Hindlimb muscle (tissue), 1 donor: ENCODE data around the gene ANGEL2. TPM values are rescaled to one million over a fixed set of nuclear protein-coding genes. Genes with fewer than 3 reads are reported as not detected.
"Not testable (repeated sequence)": the region's sequence is repeated elsewhere in the genome, so short reads cannot be mapped to it uniquely, and the experiment has no call there.

ENCODE experiments used
- DNase-seq: peaks from one replicate; pipeline ENCODE4 v3.0.0-alpha.2; 2013
- polyA plus RNA-seq: library from polyadenylated mRNA; unstranded; fragments of 120-200 nt; gene quantifications from one replicate; pipeline ENCODE4 v1.2.1, GENCODE V29; 2013; ENCODE audit not compliant: insufficient read length

Gene ANGEL2
- polyA plus RNA-seq: 31.9 TPM

DNA sequence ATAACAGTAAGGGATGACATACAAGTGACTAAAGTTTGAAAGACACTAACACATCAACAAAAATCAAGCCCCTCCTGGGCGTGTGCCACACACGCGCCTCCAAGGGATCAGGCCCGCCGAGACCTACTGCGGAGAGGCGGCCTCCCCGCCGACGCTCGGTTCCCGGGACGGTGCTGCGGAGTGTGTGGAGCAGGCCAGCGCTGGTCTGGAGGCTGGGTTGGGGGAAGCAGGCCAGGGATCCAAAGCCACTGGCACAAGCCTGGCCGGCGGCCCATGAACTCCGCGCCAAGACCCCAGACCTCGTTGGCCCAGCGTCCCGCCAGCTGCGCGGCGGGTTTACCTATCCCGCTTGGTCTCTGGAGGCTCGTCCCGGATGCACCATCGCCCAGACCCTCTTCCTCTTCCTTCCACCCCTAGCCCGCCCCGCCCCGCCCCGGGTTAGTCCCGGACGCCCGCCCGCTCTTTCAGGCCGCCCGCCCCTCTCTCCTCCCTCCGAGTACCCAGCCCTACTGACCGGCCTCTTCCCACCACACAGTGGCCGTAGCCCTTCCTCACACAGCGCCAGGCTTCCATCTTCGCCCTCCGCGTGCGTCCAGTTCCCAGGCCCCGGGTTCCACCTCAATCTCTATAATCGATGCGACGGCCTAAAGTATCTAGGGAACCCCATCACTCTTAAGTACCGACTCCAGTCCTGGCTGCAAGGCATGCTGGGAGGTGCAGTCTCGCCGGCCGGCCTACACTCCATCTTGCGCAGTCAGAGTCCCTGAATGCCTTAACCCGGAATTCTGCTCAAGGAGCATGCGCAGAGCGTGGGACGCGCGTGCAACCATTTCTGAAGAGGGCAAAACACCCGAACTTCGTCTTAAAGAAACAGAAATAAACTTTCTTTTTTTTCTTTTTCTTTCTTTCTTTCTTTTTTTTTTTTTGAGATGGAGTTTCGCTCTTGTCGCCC is at the start of gene ANGEL2:
Gene ANGEL2, minus strand, starts transcription at position 769 of the 952 bp plus-strand sequence. Its CDS starts 196 bp downstream, at position 573.
- peak; percentile 99 for DNase-seq

DNA sequence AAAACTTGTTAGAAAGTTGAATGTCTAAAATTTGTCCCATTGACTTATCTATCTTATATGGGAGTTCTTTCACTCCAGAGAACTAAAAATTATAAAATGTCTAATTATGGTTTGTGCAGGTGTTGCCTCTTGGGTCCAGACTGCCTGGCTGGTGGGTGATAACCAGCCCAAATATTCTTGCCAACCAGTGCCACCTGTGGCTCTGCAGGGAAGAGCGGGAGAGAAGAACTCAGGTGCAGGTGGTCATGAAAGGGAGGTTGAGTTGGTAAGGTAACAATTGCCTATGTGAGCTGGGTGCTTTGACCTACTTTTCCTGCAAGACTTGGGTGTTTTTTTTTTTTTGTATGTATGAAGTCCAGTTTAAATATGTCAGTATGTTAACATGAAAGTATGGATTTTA is 45.6 kb upstream of the ANGEL2 start:
- no peak for DNase-seq

DNA sequence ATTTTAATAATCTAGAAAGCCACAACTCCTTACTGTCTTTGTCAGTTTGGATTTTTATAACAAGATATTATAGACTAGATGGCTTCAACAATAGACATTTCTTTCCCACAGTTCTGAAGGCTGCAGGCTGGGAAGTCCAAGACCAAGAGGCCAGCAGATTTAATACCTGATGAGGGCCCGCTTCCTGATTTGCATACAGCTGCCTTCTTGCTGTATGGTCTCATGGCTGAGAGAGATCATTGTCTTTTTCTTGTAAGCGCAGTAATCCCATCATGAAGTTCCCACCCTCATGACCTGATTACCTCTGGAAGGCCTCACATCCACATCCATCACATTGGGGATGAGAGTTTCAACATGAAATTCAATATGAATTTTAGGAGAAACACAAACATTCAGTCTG is 45.2 kb upstream of the ANGEL2 start:
- DNase-seq: no peak

DNA sequence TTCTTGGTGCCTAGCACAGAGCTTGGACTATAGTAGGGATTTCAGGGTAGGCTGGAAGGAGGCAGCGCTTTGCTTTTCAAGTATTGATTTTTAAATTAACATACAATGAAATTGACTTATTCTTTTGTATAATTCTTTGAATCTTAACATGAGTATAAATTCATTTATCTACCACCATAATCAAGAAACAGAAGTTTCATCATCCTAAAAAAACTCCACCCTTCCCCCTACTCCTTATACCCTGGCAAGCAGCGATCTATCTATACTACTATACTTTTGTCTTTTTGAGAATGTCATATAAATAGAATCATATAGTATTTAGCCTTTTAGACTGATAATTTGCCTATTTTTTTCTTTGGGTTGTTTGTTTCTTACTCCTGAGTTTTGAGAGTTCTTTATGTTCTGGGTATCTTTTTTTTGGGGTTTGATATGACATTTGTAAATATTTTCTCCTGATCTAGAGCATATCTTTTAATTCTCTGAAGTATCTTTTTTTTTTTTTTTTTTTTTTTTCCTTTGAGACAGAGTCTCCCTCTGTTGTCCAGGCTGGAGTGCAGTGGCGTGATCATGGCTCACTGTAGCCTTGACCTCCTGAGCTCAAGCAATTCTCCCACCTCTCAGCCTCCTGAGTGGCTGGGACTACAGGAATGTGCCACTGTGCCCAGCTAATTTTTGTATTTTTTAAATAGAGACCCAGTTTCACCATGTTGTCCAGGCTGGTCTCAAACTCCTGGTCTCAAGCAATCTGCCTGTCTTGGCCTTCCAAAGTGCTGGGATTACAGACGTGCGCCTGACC is 41.8 kb upstream of the ANGEL2 start:
- DNase-seq: no peak

- no peak for DNase-seq
These were observed 40.1 kb upstream of the ANGEL2 start for GRCh38 chr1:213055767-213056166.

GRCh38 chr1:213054733-213055591 is 39.3 kb upstream of the ANGEL2 start:
- no peak for DNase-seq

DNA sequence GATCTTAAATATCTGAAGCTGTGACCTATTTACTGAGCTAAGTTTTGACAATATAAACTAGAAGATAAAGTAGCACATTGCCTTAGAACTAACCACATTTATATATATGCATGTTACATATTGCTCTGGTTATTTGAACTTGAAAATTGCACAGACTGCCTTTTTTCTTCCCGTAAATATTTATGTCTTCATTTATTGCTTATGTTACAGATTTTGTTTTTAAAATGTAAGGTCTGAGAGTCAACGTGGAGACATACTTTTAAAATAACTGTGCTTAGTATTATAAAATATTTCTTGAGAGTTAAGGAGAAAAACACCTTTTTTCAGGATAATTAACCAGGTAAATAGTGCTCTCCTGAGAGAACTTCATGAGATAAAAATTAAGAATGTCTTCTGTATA is 38.5 kb upstream of the ANGEL2 start:
- DNase-seq: no peak

DNA sequence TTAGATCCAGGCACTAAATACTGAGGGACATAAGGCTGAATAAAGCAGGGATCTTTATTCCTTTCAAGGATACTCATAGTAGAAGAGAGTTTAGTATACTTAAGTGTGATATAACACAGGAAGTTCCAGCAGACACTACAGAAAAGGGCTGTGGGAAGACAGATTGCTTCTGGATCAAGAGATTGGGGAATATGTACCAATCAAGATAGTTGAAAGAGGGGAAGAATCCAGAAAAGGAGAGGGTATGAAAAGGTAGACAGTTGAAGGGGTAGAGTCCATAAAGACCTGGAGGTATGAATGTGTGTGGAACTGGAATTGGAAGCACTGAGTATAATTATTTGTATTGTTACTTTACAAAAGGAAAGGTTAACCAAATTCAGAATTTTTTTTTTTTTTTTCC is 37.8 kb upstream of the ANGEL2 start:
- no peak for DNase-seq

GRCh38 chr1:213051881-213052202 is 36.2 kb upstream of the ANGEL2 start:
- DNase-seq: no peak

DNA sequence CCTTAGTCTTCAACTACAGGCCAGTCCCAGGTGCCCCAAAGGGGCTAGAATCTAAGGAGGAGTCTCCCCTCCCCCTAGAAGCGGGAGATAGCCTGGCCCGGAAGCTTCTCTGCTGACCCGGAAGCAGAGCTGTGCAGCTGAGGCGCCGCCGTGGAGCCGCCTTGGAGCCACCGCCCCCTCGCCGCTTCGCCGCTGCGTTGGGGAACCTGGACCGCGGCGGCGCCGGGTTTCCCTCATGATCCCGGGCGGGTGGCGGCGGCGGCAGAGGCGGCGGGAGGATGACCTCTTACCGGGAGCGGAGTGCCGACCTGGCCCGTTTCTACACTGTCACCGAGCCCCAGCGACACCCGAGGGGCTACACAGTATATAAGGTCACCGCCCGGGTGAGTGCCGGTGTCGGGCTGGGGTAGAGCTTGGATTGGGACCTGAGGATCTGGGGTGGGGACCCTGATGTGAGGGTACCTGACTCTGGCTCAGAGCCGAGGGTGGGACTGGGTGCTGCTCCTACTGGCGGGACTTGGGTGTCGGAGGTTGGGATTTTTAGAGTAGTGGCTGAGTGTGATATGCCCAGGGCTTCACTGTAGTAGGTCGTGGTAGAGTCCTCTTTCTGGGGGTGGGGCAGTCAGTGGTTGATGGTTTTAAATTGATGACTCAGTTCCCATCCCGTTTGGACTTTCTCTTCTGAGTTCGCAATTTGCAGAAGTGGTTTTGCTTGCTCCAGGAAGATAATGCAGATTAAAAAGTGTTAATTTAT is 35.6 kb upstream of the ANGEL2 start, which contains the start of gene RPS6KC1:
Gene RPS6KC1, plus strand, starts transcription at position 115 of the 754 bp plus-strand sequence. Its CDS starts 164 bp downstream, at position 279.
- peak; percentile 85 for DNase-seq

GRCh38 chr1:213050745-213051126 is 35.1 kb upstream of the ANGEL2 start:
- DNase-seq: no peak

- no peak for DNase-seq
These were observed 33.6 kb upstream of the ANGEL2 start for GRCh38 chr1:213049232-213049631.

- DNase-seq: not testable (repeated sequence)
These were observed 29.9 kb upstream of the ANGEL2 start for GRCh38 chr1:213045321-213046226.

- no peak for DNase-seq
These were observed 25.8 kb upstream of the ANGEL2 start for GRCh38 chr1:213041443-213041842.

GRCh38 chr1:213035573-213035972 is 19.9 kb upstream of the ANGEL2 start:
- no peak for DNase-seq

- no peak for DNase-seq
These were observed 19.0 kb upstream of the ANGEL2 start for GRCh38 chr1:213034713-213035112.

- DNase-seq: no peak
These were observed 17.0 kb upstream of the ANGEL2 start for GRCh38 chr1:213032651-213033050.

- not testable (repeated sequence) for DNase-seq
These were observed 11.4 kb upstream of the ANGEL2 start for GRCh38 chr1:213027024-213027423.

DNA sequence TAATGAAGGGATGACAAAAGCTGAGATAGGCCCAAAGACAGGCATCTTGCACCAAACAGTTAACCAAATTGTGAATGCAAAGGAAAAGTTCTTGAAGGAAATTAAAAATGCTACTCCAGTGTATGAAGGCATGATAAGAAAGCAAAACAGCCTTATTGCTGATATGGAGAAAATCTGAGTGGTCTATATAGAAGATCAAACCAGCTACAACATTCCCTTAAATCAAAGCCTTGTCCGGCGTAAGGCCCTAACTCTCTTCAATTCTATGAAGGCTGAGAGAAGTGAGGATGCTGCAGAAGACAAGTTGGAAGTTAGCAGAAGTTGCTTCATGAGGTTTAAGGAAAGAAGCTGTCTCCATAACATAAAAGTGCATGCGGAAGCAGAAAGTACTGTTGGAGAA is 4.3 kb upstream of the ANGEL2 start:
- no peak for DNase-seq

GRCh38 chr1:213019450-213019849 is 3.8 kb upstream of the ANGEL2 start:
- DNase-seq: no peak
